Stimulated activated CD4-positive, alpha-beta T cell treated with anti-CD3 and anti-CD28 coated beads, Interleukin-2, amount 100 ng/mL, for 24 hours (primary cell): ENCODE measurements around the gene CAP1.
A peak's percentile ranks its signal among the peaks of the same experiment; 100 is the strongest.
"Not testable (repeated sequence)": the region's sequence is repeated elsewhere in the genome, so short reads cannot be mapped to it uniquely, and the experiment has no call there.

Experiments used
- DNase-seq, 2 donors: peaks; one replicate each; pipeline ENCODE4 v3.0.0-alpha.2; 2020

The CAP1 gene, protein sequence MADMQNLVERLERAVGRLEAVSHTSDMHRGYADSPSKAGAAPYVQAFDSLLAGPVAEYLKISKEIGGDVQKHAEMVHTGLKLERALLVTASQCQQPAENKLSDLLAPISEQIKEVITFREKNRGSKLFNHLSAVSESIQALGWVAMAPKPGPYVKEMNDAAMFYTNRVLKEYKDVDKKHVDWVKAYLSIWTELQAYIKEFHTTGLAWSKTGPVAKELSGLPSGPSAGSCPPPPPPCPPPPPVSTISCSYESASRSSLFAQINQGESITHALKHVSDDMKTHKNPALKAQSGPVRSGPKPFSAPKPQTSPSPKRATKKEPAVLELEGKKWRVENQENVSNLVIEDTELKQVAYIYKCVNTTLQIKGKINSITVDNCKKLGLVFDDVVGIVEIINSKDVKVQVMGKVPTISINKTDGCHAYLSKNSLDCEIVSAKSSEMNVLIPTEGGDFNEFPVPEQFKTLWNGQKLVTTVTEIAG

DNA sequence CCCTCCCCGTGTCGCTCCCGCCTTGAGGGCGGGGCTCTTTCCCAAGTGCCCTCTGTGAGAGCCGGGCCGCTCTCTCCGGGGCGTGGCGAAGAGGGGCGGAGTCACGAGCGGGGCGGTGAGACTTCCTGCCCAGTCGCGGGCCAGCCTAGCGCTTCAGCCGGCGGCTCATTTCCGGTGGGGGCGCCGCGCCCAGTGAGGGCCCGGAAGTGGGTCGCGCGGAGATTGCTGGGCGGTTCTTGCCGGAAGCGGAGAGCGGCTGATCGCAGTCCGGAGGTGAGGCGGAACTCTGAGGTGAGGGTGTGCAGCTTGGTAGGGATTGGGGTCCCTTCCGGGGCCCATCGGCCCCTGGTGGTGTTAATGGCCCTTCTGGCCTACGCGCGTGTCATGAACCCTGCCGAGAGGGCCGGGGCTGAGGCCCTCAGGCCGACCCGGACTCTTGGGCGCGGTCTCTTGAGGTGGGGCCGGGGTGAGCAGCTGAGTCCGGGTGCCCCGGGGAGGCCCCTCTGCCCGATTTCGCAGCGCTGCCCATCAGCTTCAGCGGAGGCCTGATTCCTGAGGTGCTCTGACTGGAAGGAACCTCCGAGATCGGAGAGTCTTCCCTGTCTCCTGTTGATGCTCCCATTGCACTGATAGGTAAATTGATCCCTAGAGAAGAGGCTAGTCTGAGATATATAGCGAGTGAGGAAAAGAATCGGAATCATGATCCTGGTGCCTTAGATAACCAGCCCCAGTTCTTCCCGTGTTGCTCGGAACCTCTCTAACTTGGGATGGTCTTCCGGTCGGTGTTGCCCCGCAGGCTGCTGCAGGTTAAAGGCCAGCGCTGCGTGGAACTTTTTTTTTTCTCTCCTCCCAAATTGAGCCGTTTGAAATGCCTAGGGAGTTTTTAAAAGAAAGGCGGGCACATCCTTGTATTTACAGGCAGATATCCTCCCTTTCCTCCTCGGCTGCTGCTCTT is at the start of gene CAP1:
CAP1 (plus strand) TSS at position 219 of the 955 bp plus-strand sequence. CDS start 18,618 bp downstream, outside the sequence.
- peak; percentile 100 for DNase-seq

DNA sequence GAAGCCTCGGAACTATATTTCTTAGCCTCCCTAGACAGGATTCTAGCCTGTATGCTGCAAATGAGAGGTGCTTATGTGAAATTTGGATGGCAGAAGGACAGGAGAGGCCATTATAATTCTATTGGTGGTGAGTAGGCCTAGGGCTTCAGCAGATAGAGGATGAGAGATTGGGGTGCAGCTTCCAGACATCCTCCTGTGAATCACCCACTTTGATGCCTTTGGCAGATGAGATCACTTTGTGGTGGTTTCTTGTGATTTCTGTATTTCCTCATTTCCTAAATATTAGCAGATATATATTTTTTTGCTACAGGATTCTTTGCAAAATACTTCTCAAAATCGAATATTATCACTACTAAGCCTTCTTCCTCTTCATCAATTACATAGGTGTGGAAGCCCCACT is 48.3 kb upstream of the CAP1 start:
- DNase-seq: no peak

- no peak for DNase-seq
These were observed 47.6 kb upstream of the CAP1 start for GRCh38 chr1:39992888-39993287.

DNA sequence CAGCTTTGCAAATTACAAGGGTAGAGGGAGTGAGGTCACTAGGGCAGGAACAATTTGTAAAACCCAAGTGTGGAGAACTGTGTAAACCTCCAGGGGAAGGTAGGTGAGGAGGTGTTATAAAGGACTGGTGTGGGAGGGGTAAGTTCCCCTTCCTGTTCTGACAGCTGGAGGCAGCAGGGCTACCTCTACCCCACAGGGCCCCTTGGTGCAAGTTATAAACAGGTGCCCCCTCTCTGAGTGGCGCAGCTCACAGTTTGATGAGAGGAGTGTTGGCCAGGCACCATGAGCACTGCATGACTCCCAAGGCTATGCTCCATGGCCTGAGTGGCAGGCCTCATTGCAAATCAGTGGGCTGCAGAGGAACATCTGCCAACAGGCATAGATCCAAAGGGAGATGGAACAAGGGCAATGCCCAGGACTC is 44.5 kb upstream of the CAP1 start:
- no peak for DNase-seq

DNA sequence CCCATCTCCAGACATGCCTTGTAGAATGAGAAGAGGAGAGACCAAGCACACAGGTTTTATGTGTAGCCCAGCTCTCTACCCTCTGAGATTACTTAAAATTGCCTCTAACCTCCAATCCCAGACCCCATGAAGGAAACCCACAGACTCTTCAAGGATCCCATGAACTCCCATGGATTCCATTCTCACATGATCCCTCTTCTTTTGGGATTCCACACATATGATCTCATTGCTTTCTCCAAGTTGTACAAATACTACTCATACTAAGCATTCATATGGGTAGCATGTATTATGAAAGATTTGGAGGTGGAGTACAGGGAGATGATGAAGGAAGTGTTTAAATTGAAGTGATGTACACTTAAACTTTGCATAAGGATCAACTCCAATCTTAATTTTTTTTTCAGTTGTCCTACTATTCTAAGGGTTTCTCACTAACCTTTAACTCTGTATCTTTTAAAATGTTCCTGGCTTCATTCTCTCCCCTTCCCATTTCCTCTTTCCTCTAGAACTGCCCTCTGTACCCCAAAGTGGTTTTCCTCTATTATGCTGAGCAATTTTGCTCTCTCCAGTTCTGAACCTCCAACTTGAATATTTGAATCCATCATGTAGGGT is 44.0 kb upstream of the CAP1 start:
- DNase-seq: no peak

GRCh38 chr1:40001456-40001855 is 39.1 kb upstream of the CAP1 start:
- no peak for DNase-seq

DNA sequence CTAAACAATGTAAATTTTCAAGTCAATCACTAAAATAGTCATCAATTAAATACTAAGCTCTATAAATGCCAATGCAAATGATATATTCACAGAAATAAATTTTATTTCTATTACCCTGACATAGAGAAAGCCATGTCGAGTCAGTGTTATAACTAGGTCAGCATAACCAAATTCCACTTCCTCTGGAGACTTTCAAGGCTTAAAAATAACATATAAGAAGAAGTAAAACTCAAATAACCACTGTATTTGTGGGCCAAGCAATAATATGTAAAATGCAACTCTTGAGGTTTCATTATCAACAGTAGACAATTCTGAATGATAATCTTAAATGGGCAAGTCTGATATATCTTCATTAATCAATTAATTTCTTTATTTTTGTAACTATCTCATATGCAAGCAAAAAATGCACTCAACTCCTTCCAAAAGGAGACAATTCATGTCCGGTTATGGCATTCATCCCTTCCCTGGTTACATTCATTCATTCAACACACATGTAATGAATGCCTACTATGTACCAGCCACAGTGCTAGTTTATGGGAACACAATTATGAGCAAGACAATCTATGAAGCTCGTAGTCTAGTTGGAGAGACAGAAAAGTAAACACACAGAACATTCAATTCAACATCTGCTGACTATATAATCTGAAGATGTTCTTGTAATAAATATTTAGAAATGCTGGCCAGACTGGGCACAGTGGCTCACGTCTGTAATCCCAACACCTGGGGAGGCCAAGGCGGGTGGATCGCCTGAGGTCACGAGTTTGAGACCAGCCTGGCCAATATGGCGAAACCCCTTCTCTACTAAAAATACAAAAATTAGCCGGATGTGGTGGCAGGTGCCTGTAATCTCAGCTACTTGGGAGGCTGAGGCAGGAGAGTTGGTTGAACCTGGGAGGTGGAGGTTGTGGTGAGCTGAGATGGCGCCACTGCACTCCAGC is 37.1 kb upstream of the CAP1 start:
- DNase-seq: no peak

DNA sequence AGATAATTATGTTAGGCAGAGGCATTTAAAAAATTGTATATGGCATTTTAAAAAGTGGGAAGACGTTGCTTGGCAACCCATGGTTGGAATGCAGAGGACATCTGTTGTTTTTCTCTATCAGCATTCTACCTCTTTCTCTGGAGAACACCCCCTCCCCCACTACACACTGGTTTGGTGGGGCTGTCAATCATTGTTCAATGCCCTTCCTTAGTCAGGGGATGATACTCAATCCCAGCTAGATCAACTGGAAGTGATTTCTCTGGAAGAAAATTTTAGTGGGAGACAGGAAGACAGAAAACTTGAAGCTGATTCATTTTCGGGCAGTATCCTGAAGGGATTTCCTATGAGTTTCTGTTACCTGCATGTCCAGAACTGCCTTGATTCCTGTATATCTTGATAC is 35.7 kb upstream of the CAP1 start:
- DNase-seq: no peak

DNA sequence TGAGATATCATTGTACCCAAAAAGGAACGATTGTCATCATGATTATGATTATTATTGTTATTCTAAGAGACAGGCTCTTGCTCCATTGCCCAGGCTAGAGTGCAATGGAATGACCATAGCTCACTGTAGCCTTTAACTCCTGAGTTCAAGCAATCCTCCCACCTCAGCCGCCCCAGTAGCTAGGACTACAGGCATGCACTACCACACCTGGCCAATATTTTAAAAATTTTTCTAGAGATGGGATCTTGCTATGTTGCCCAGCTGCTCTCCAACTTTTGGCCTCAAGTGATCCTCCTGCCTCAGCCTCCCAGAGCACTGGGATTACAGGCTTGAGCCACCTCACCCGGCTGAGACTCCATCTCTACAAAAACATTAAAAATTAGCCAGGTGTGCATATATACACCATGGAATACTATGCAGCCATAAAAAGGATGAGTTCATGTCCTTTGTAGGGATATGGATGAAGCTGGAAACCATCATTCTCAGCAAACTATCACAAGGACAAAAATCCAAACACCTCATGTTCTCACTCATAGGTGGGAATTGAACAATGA is 33.0 kb upstream of the CAP1 start:
- not testable (repeated sequence) for DNase-seq

DNA sequence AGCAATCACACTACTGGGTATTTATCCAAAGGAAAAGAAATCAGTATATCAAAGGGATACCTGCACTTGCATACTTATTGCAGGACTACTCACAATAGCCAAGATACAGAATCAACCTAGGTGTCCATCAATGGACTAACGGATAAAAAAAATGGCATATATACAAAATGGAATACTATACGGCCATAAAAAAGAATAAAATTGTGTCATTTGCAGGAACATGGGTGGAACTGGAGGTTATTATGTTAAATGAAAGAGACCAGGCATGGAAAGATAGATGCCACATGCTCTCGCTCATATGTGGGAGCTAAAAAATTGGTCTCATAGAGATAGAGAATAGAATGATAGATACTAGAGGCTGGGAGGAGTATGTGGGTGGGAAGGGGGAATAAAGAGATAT is 29.3 kb upstream of the CAP1 start:
- DNase-seq: no peak

DNA sequence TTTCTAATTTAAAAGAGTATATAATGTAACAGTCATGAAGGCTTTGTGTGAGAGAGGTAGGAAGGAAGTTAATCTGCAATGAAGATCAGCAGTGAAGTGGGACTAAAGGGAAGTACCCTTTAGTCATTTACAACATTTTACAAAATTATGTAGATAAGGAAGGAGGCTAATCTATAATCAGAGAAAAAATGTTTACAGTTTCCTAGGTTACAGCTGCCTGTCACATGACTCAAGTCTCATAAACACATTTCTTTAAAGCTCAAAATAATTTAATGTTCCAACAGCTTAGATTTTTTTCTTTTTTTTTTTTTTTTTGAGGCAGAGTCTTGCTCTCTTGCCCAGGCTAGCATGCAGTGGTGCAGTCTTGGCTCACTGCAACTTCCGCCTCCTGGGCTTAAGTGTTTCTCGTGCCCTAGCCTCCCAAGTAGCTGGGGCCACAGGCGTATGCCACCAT is 26.2 kb upstream of the CAP1 start:
- no peak for DNase-seq

DNA sequence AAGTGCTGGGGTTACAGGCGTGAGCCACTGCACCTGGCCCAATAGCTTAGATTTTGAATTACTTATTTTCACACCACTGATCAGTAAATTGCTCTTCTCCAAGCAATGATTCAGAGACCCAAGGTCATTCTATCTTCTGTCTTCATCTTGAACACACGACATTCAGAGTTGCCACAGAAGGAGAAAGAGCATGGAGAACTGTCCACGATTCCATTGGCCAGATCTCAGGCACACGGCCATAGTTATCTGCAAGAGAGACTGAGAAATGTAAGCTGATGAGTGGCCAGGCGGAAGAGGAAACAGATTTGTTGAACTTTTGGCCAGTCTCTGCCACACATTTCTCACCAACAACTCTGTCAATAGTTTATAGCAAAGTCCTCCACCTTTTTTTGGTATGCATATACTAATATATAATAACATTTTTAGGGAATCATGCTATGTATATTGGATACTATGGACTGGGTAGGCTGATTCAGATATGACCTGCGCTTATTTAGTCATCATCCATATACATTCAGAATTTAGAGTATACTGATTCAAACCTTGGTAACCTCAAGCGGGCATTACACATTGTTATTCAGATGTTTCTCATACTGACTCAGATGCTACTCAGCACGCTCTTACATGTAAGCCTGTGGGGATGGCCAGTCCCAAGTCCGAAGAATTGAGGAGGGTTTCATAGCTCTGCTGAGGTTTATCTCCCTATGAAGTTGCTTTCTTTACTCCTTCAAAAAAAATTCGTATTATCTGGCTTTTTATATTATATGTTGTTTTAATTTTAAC is 25.5 kb upstream of the CAP1 start:
- no peak for DNase-seq

GRCh38 chr1:40017951-40018575 is 22.5 kb upstream of the CAP1 start:
- no peak for DNase-seq

- no peak for DNase-seq
These were observed 20.0 kb upstream of the CAP1 start for GRCh38 chr1:40020447-40021085.

DNA sequence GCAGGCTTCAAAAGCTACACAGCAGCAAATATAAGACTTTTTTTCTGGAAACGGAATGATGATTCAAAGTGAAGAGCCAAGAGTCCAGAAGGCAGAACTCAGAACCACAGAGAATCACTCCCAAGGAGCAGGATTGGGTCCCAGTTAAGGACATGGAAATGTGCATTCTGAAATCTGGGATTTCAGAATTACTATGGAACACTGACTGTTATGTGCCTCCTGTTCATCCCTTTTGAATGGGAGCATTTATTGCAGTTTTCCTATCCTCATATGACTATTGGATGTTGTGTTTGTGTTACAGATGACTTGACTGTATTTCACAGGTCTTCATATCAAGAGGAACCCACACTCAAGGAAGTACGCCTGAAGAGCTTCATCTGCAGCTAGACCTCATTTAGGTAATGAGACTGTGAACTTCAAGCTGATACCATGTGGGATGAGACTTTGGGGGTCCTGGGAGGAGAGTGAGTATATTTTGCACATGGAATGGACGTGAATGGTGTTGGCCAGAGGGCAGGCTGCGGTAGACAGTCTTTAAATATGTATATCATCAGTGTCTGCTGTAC is 17.1 kb upstream of the CAP1 start:
- no peak for DNase-seq

DNA sequence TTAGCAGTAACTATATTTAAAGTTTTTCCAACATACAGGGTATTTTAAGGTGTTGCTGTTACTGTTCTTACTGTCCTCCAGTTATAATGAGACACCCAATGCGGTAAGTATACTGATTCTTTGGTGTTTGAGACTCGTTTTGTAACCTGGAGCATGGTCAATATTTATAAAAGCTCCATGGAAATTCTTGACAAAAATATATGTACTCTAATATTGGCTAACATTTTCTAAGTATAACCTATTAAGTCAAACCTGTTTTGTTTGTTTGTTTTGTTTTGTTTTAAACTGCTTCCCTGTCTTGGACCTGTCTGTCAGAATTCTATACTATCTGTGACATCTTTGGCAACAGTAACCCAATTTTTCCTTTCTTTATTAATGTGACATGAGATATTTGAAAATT is 15.9 kb upstream of the CAP1 start:
- DNase-seq: no peak

- no peak for DNase-seq
These were observed 12.9 kb upstream of the CAP1 start for GRCh38 chr1:40027647-40028046.

- no peak for DNase-seq
These were observed 10.9 kb upstream of the CAP1 start for GRCh38 chr1:40029608-40030007.

DNA sequence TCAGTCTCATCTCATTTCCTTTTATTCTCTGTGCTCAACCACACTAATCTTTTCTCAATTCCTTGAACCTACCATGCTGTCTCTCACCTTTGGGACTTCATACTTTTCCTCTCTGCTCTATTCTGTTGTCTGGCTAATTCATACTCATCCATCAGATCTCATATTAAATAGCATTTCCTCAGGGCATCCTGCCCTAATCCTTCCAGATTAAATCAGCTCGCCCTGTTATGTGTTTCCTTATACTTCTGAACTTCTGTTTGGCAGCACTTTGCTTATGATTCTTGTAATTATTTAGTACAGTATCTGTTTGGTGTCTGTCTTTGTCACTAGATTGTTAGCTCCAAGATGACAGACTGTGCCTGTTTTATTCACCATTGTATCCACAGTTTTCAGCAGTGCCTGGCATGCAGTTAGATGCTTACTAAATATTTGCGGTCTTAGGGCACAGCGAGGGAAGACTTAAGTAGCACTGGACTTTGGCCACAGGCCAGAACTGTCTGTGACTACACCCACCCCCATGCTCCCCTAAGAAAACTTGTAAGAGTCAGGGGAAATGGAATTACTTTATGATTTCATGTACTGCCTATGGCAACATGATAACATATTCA is 9.9 kb upstream of the CAP1 start:
- no peak for DNase-seq
